RWPE2 (cell line): ENCODE results near the gene MCC.

Experiments
- ATAC-seq: fragments of 200-7000 bp; cut with Tn5 transposase; 3 replicates; pipeline ENCODE4 v1.9.1; 2021; ENCODE audit warnings: low read depth
- DNase-seq: peaks from one replicate; pipeline ENCODE4 v3.0.0-alpha.2; 2020; ENCODE audit warnings: low spot score
- H3K27ac ChIP-seq: fragments of 450-650 bp; 2 replicates; pipeline ENCODE4 v1.5.1; 2017; ENCODE audit warnings: mild to moderate bottlenecking; ENCODE audit not compliant: poor library complexity, severe bottlenecking
- H3K27me3 ChIP-seq: fragments of 250-450 bp; sonication (Bioruptor Pico); 2 replicates; pipeline ENCODE4 v1.5.1; 2021; ENCODE audit warnings: mild to moderate bottlenecking, moderate library complexity; ENCODE audit not compliant: insufficient read depth, poor library complexity, severe bottlenecking
- H3K36me3 ChIP-seq: fragments of 250-450 bp; sonication (Bioruptor Pico); 2 replicates; pipeline ENCODE4 v1.5.1; 2020; ENCODE audit warnings: low read depth, mild to moderate bottlenecking, moderate library complexity
- H3K4me1 ChIP-seq: fragments of 250-450 bp; sonication (Bioruptor Pico); 2 replicates; pipeline ENCODE4 v1.5.1; 2021; ENCODE audit warnings: mild to moderate bottlenecking, moderate library complexity; ENCODE audit not compliant: insufficient read depth, poor library complexity, severe bottlenecking
- H3K4me3 ChIP-seq: fragments of 250-450 bp; sonication (Bioruptor Pico); 2 replicates; pipeline ENCODE4 v1.5.1; 2021; ENCODE audit warnings: mild to moderate bottlenecking, moderate library complexity; ENCODE audit not compliant: severe bottlenecking
- H3K9me3 ChIP-seq: fragments of 250-450 bp; sonication (Bioruptor Pico); 2 replicates; pipeline ENCODE4 v1.5.1; 2021; ENCODE audit warnings: mild to moderate bottlenecking, moderate library complexity; ENCODE audit not compliant: severe bottlenecking
- TF ChIP-seq, protein P1 (sequence below): fragments of 450-650 bp; IDR thresholded peaks from one replicate; pipeline ENCODE4 v1.5.1; 2017; ENCODE audit warnings: mild to moderate bottlenecking, moderate library complexity; ENCODE audit not compliant: poor library complexity, severe bottlenecking

MCC gene

DNA sequence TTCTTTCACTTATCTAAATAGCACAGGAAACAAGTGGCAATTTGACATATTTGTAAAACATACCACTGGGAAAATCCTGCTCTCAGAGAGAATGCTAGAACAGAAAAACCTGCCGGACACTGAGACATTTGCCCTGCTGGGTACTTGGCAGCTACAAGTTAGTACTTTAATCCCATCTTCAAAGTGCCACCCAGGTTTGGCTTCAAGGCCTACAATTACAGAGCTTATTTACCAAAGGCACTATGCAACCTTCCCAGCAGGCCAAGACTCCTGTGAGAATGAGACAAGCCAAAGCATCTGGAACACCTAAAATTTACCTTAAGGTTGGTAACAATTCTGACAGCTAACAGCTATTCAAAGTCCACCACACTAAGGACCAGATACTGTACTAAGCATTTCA, 131.8 kb downstream of the MCC start:
- no peak overlapping the region for H3K4me3 ChIP-seq
- no peaks in the 10 kb centered on the region for H3K4me1 ChIP-seq
- no peak overlapping the region for H3K27ac ChIP-seq
- no peaks in the 10 kb centered on the region for H3K9me3 ChIP-seq
- no peaks in the 10 kb centered on the region for H3K36me3 ChIP-seq
- DNase-seq (no peak), ATAC-seq (no peak)
- no peaks in the 10 kb centered on the region for H3K27me3 ChIP-seq
- TF ChIP-seq, protein P1, sequence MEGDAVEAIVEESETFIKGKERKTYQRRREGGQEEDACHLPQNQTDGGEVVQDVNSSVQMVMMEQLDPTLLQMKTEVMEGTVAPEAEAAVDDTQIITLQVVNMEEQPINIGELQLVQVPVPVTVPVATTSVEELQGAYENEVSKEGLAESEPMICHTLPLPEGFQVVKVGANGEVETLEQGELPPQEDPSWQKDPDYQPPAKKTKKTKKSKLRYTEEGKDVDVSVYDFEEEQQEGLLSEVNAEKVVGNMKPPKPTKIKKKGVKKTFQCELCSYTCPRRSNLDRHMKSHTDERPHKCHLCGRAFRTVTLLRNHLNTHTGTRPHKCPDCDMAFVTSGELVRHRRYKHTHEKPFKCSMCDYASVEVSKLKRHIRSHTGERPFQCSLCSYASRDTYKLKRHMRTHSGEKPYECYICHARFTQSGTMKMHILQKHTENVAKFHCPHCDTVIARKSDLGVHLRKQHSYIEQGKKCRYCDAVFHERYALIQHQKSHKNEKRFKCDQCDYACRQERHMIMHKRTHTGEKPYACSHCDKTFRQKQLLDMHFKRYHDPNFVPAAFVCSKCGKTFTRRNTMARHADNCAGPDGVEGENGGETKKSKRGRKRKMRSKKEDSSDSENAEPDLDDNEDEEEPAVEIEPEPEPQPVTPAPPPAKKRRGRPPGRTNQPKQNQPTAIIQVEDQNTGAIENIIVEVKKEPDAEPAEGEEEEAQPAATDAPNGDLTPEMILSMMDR: no peak

DNA sequence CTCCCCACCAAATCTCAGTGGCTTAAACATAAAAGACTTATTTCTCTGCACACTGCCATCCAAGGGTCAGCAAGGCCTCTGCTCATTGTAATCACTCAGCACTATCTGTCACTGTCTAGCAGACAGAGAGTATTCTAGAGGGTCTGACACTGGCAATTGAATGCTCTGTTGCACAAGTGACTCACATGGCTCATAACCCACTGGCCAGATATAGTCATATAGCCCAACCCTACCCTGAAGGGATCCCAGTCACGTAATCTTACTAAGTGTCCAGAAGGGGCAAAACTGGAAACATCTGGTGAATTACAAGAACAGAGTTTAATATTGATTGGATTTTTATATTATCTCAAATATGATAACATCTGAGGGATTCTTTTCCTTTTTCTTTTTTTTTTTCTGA, 134.2 kb downstream of the MCC start:
- H3K27me3 ChIP-seq: no peaks in the 10 kb centered on the region
- ATAC-seq (peak; percentile 82), DNase-seq (no peak)
- TF ChIP-seq, protein P1: no peak
- H3K27ac ChIP-seq: no peak overlapping the region
- H3K36me3 ChIP-seq: no peaks in the 10 kb centered on the region
- H3K9me3 ChIP-seq: no peaks in the 10 kb centered on the region
- H3K4me1 ChIP-seq: no peaks in the 10 kb centered on the region
- H3K4me3 ChIP-seq: no peak overlapping the region

DNA sequence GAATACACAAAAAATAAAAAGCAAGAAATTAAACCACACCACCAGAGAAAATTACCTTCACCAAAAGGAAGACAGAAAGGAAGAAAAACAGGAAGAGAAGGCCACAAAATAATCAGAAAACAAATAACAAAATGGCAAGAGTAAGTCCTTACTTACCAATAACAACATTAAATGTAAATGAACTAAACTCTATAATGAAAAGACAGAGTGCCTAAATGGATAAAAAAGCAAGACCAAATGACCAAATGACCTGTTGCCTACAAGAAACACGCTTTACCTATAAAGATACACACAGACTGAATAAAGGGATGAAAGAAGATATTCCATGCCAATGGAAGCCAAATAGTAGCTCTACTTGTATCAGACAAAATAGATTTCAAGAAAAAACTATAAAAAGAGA, 140.7 kb downstream of the MCC start:
- Histone ChIP-seq H3K27ac (no peak overlapping the region), H3K36me3 (no peaks in the 10 kb centered on the region), H3K9me3 (no peaks in the 10 kb centered on the region), H3K27me3 (no peaks in the 10 kb centered on the region), H3K4me3 (no peak overlapping the region), H3K4me1 (peaks cover 11% of the 10 kb centered on the region)
- no peak for ATAC-seq
- no peak for DNase-seq
- TF ChIP-seq, protein P1: no peak

DNA sequence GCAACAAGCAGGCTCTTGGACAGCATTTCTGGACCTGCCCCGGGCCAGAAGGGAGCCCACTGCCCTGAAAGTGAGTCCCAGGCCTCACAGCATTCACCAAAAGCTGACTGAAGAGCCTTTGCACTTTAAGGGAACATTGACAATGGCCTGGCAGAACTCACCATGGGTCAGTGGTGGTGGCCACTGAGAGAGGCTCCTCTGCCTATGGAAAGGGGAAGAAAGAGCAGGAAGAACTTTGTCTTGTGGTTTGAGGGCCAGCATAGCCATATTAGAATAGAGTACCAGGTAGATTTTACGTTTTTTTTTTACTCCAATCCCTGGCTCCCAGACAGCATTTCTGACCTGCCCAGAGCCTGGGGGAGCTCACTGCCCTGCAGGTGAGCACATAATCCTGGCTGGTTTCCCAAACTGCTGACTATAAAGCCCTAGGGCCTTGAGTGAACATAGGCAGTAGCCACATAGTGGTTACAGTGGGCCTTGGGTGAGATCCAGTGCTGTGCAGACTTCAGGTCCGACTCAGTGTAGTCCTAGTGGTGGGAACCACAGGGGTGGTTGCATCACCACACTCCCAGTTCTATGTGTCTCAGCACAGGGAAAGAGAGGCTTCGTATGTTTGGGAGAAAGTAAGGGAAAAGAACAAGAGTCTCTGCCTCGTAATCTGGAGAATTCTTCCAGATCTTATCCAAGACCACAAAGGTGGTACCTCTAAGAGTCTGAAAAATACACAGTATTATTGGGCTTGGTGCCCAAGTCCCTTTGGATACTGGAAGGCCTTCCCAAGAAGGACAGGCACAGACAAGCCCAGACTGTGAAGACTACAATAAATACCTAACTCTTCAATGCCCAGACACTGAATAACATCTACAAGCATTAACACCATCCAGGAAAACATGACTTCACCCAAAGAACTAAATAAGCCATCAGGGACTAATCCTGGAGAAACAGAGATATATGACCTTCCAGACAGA, 143.0 kb downstream of the MCC start:
- ATAC-seq: peak; percentile 87
- H3K36me3 ChIP-seq: no peaks in the 10 kb centered on the region
- no peaks in the 10 kb centered on the region for H3K9me3 ChIP-seq
- H3K27me3 ChIP-seq: no peaks in the 10 kb centered on the region
- DNase-seq: no peak
- no peak overlapping the region for H3K4me3 ChIP-seq
- H3K27ac ChIP-seq: peak overlapping the region; percentile 61
- TF ChIP-seq, protein P1: no peak
- peaks cover 11% of the 10 kb centered on the region for H3K4me1 ChIP-seq

DNA sequence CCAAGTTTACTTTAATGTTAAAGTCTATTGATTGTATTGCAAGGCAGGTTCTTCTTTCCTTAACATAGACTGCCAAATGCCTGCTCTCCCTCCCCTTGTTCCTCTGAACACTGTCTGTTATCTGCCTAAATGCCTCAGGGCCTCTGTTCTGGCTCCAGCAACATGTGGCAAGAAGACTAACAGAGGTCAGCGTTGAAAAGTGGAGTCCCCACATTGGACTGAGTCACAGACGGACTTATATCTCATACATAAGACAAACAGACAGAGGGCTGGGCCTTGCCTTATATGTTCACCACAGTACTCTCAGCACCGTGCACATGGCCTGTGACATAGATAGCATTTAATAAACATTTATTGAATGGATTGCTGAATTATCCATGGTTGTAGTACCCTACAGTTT, 144.9 kb downstream of the MCC start:
- Histone ChIP-seq H3K9me3 (no peaks in the 10 kb centered on the region), H3K27ac (no peak overlapping the region), H3K27me3 (no peaks in the 10 kb centered on the region), H3K36me3 (no peaks in the 10 kb centered on the region), H3K4me1 (peaks cover 11% of the 10 kb centered on the region), H3K4me3 (no peak overlapping the region)
- ATAC-seq: 0 out of 3 replicates have a peak, but pooled peaks have one; percentile 15
- no peak for DNase-seq
- TF ChIP-seq, protein P1: no peak
